Retinal pigment epithelial cell (primary cell): ENCODE results near the gene ANKRD65.
"Not testable (repeated sequence)": the region's sequence is repeated elsewhere in the genome, so short reads cannot be mapped to it uniquely, and the experiment has no call there.

Source experiments
- DNase-seq: peaks from one replicate; pipeline ENCODE4 v3.0.0-alpha.2; 2010; ENCODE audit warnings: low read depth
- H3K4me3 ChIP-seq: 2 replicates; pipeline ENCODE4 v1.5.1; 2011; ENCODE audit warnings: mild to moderate bottlenecking, low read length, control low read depth, moderate library complexity
- TF ChIP-seq, protein P1 (sequence below): conservative IDR thresholded peaks from 2 replicates; pipeline ENCODE4 v1.5.1; 2011; ENCODE audit warnings: low read depth, low read length, control low read depth, inconsistent platforms

ANKRD65 gene

DNA sequence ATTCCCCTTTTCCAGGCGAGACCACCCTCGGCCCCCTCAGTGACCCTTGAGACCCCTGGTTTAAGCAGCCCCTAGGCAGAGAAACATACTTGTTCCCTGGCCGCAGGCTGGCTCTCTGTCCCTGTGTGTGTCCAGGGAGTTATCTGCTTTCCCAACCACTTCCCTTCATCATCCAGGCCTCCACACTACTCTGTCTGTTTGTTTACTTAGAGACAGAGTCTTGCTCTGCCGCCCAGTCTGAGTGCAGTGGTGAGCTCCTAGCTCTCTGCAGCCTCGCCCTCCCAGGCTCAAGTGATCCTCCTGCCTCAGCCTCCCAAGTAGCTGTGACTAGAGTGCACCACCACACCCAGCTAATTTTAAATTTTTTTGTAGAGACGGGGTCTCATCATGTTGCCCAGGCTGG, 8.6 kb upstream of the ANKRD65 start:
- TF ChIP-seq, protein P1, sequence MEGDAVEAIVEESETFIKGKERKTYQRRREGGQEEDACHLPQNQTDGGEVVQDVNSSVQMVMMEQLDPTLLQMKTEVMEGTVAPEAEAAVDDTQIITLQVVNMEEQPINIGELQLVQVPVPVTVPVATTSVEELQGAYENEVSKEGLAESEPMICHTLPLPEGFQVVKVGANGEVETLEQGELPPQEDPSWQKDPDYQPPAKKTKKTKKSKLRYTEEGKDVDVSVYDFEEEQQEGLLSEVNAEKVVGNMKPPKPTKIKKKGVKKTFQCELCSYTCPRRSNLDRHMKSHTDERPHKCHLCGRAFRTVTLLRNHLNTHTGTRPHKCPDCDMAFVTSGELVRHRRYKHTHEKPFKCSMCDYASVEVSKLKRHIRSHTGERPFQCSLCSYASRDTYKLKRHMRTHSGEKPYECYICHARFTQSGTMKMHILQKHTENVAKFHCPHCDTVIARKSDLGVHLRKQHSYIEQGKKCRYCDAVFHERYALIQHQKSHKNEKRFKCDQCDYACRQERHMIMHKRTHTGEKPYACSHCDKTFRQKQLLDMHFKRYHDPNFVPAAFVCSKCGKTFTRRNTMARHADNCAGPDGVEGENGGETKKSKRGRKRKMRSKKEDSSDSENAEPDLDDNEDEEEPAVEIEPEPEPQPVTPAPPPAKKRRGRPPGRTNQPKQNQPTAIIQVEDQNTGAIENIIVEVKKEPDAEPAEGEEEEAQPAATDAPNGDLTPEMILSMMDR, result no peak
- no peak for DNase-seq

DNA sequence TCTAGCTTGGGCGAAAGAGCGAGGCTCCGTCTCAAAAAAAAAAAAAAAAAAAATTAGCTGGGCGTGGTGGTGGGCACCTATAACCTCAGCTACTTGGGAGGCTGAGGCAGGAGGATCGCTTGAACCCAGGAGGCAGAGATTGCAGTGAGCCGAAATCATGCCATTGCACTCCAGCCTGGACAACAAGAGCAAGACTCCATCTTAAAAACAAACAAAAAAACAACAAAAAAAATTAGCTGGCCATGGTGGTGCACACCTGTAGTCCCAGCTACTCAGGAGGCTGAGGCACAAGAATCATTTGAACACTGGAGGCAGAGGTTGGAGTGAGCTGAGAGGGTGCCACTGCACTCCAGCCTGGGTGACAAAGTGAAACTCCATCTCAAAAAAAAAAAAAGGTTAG, 7.9 kb upstream of the ANKRD65 start:
- not testable (repeated sequence) for DNase-seq, H3K4me3 ChIP-seq

More for the DNA sequence above, 8.6 kb upstream of the ANKRD65 start:
- no peak overlapping the region for H3K4me3 ChIP-seq

DNA sequence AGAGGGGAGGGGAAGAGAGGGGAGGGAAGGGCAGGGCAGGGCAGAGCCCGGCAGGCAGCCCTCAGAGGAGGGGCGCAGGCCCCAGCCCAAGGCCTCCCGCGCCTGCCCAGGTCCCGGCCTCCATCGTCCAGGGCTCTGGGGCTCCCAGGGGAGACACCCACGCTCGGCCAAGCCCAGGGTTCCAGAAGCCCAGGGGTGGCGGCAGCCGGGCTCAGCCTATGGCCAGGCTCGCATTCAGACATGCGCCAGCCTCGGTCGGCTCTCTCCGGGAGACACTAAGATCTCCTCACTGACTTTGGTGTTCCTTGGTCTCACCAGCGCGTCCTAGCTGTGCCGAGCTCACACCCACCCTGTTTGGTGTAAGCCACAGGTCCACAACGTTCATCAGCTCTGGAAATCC, 7.1 kb upstream of the ANKRD65 start:
- no peak for DNase-seq
- H3K4me3 ChIP-seq, result no peak overlapping the region
- TF ChIP-seq, protein P1, result no peak

DNA sequence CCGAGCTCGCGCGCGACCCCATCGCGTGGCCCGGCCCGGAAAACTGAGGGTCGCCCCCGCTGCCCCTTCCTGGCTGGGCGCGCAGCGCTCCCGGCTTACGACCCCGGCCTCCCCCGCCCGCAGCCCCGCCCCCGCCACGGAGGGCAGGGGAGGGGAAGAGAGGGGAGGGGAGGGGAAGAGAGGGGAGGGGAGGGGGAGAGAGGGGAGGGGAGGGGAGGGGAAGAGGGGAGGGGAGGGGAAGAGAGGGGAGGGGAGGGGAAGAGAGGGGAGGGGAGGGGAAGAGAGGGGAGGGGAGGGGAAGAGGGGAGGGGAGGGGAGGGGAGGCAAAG, 6.7 kb upstream of the ANKRD65 start:
- TF ChIP-seq, protein P1, result no peak
- H3K4me3 ChIP-seq, result no peak overlapping the region
- DNase-seq, result no peak

DNA sequence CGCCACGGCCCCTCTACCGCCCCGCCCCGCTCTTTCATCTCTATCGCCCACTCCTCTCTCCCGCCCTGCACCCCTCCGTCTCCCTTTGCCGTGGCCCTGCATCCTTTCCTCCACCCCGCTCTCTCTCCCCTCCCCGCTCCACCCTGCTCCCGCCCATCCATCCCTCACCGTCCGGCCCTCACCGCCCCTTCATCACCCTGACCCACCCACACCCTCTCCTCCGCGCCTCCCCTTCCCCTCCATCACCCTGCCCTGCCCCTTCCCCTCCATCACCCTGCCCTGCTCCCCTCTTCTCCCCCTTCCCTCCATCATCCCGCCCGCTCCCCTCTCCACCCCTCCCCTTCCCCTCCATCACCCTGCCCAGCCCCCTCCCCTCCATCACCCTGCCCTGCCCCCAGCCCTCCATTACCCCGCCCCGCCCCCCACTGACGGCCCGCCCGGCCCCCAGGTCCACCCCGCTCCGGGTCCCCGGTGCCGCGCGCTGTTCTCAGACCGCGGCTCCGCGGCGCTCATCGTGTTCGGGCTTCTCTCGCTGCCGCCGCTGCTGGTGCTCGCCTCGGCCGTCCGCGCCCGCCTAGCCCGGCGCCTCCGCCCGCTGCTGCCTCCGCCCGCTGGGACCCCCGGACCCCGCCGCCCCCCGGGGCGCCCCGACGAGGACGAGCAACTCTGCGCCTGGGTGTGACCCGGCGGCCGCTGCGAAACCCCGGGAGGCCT, 6.2 kb upstream of the ANKRD65 start:
- no peak overlapping the region for H3K4me3 ChIP-seq
- TF ChIP-seq, protein P1, result no peak
- no peak for DNase-seq

DNA sequence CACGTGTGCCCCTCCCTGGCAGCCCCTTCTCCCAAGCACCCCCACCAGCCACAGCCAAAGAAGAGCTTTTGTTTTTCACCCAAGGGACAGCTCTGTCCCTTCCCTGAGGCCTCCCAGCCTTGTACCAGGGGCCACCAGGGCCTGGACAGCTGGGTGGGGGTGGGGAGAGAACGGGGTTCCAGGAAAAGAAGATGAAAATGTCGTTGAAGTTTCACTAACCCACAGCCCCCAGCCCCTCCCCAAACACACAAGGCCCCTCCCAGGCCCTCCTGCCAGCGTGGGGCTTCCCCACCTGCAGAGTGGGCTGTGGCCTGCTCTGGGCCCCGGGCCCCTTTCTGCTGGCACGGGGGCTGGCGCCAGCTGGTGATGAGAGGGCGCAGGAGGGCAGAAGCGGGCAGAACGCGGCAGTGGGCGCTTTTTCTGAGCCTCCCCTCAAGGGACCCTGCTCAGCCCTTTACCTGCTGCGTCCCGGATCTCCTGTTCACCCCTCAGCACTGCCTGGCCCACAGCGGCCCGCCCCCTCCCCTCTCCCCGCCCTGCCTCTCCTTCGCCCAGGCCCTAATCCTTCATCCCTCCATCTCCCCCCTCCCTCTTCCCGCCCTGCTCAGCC, 5.5 kb upstream of the ANKRD65 start:
- TF ChIP-seq, protein P1, result no peak
- H3K4me3 ChIP-seq, result no peak overlapping the region
- DNase-seq, result no peak

DNA sequence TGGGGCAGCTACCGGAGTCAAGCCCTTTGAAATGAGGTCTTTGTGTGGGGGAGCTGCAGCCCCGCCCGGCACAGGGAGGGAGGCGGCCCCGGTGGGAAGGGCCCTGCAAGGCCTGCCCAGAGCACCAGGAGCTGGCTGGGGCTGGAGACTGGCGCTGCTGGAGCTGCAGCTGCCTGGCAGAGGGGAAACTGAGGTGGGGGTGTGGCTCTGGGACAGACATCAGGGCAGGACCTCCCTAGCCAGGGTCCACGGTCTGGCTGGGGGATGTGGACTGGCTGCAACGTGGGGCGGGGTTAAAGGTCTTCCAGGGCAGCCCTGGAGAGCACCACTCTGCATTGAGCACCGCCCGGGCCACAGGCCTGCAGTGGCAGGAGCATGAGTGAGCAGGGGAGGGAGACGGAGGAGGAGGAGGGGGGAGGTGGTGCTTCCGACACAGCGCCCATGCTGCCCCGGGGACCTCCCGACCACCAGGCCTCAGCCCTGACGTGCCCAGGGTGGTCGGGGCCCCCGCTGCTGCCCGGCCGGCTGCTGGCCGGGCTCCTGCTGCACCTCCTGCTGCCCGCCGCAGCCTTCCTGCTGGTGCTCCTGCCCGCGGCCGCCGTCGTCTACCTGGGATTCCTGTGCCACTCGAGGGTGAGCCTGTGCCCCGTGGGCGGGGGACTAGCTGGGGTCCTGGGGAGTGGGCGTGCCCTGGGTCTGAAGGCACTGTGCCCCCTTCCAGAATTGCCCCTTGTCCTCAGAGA, 4.8 kb upstream of the ANKRD65 start:
- DNase-seq, result no peak
- TF ChIP-seq, protein P1, result no peak
- no peak overlapping the region for H3K4me3 ChIP-seq
